Measurements from ENCODE around the gene MICAL3. TPM values are rescaled to one million over a fixed set of nuclear protein-coding genes. Genes with fewer than 3 reads are reported as not detected.

MICAL3 gene
- total RNA-seq, 4 donors from 2014 or later: 24.3 to 29.7 (median 28.2) TPM

DNA sequence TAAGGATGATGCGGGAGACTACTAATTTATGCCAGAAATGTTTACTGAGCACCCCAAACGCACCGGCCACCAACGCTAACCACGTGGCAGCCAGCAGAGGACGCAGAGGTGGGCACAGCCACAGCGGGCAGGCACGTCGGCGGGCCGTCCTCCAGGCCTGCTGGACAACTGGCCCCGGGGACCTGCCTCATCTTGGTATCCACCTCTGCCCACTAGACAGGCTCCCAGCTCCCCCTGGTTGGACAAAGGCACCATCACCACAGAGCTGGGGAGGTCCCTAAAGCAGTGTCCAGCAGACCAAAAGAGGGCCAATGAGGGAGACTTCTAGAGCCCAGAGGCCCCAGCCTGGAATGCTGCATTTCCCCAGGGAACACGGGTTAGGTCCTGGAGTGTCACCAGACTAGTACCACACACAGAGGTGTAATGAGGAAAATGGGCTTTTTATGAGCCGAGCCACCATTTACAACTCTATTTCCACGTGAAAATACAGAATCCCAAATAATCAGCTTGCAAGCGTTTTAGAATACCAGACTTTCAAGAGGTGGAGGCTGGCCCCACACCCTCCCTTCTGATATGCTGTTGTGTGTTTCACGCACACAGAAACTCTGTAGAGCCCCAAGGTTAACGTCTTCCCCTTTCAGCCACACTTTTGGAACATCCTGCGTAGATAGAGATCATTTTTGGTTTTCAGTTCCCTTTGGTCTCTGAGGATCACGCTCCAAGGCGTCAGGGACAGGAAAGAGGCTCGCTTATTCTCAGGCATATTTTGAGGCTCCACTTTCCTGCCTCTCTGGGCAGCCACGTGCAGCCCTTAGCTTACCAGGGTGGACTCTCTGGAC, 226.4 kb downstream of the MICAL3 start:
- no peak for TF ChIP-seq POLR2A (IDR thresholded peaks at IDR 0.05)
- TF ChIP-seq, protein P1, sequence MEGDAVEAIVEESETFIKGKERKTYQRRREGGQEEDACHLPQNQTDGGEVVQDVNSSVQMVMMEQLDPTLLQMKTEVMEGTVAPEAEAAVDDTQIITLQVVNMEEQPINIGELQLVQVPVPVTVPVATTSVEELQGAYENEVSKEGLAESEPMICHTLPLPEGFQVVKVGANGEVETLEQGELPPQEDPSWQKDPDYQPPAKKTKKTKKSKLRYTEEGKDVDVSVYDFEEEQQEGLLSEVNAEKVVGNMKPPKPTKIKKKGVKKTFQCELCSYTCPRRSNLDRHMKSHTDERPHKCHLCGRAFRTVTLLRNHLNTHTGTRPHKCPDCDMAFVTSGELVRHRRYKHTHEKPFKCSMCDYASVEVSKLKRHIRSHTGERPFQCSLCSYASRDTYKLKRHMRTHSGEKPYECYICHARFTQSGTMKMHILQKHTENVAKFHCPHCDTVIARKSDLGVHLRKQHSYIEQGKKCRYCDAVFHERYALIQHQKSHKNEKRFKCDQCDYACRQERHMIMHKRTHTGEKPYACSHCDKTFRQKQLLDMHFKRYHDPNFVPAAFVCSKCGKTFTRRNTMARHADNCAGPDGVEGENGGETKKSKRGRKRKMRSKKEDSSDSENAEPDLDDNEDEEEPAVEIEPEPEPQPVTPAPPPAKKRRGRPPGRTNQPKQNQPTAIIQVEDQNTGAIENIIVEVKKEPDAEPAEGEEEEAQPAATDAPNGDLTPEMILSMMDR (IDR thresholded peaks at IDR 0.05): no peak
- no peak for DNase-seq (ENCODE audit: low spot score in 2 of 2)
- intact Hi-C loops (cut with DNase I; ENCODE audit: low total_unique reads): no loop called here
- 85 to 87% methylated on average over 23 of the region's 23 CpGs for WGBS, 2 donors
- H3K4me3 ChIP-seq (ENCODE audit: low read depth, poor library complexity, severe bottlenecking): no peak overlapping the region

DNA sequence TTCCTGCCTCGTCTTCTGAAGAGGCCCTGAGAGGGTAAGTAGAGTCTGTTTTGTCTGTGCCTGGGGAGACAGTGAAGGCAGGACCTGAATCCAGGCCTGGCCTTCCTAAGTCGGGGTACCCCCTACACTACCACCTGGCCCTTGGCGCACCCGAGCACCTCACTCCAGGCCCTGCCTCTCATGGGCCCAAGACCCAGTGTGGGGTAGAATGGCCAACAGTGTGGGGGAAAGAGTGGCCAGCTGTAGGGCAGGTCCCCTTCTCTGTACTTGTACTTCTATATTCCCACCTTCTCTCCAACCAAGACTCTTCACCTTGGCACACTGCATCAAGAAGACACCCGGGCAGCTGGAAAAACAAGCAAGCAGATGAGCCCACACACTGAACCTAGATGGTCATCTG, 227.7 kb downstream of the MICAL3 start:
- 91 to 92% methylated on average over 5 of the region's 5 CpGs for WGBS, 2 donors
- intact Hi-C loops (cut with DNase I; ENCODE audit: low total_unique reads): no loop called here
- no peak for DNase-seq (ENCODE audit: low spot score in 2 of 2)
- TF ChIP-seq POLR2A (IDR thresholded peaks at IDR 0.05): no peak
- TF ChIP-seq, protein P1 (IDR thresholded peaks at IDR 0.05): no peak
- H3K4me3 ChIP-seq (ENCODE audit: low read depth, poor library complexity, severe bottlenecking): no peak overlapping the region

DNA sequence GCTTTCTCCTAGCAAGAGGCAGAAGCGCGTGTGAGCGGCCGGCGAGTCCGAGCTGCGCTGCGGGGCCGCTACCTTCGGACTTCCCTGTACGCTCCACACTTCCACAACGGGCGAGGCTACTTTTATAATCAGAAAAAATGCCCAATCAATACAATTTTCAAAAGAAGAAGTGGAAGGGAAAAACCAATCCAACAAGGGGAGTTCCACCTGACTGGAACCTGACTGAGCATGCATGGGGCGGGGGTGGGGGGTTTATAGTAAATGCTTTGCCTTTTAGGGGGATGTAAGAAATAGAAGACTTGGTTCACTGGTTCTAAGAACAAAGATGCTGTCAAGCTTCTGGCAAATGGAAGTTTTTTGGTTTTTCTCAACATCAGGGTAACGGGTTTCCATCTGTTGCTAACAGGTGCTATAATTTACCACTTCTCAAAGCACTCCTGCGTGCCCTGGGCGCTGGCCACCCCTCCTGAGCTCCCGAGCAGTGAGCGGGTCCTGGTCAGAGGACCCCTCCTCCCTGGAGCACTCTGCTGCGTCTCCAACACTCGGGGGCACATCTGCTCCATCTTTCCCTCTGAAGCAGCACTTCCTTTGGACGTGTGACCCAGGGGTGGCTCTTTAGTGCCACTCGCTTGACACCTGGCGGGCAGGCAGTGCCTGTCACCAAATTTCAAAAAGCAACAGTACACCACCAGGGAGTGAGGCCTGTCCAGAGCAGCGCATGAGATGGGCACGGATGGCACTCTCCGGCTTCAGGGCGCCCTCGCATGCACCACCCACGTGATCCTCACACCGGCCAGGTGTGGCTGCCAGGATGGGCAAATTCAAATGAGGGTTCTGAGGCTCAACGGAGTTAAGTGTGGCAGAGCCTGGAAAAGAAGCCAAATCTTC, 228.5 kb downstream of the MICAL3 start:
- no peak for DNase-seq (ENCODE audit: low spot score in 2 of 2)
- H3K4me3 ChIP-seq (ENCODE audit: low read depth, poor library complexity, severe bottlenecking): no peak overlapping the region
- WGBS, 2 donors: 89 to 90% methylated on average over 32 of the region's 32 CpGs
- intact Hi-C loops (cut with DNase I; ENCODE audit: low total_unique reads): no loop called here
- no peak for TF ChIP-seq POLR2A (IDR thresholded peaks at IDR 0.05)
- TF ChIP-seq, protein P1 (IDR thresholded peaks at IDR 0.05): no peak

DNA sequence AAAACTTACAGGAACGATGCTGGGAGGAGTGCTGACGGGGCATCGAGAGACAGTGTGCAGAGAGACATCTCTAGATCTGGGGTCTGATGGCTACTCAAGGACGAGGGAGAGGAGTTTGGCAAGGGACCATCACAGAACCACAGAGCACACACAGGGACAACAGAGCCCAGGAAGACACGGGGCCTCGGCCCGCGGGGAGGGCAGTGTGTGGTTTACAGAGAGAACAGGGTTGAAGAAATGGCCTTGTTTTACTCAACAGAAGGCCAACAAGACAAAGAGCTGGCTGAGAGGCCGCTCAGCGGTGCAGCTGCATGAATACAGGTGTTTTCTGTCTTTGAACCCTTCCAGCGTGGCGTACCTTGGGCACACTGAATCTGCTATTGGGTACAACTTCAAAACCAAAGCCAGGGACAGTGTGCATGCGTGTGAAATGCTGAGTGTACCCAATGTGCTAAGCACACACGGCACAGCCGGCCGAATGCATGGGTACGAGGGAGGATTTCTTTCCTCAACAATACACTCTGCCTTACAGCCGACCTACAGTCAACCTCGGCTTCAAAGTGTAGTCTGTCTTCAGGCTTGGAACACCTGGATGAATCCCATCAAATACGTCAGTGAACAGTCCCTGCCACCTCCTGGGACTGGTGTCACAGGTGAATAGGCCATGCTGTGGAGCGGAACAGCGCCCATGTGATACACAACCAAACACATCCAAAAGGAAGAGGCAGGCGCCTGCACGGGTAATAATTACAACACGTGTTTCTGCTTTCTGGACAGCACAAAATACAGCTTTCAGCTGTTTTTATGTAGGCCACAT, 229.4 kb downstream of the MICAL3 start:
- intact Hi-C loops (cut with DNase I; ENCODE audit: low total_unique reads): no loop called here
- no peak for DNase-seq (ENCODE audit: low spot score in 2 of 2)
- TF ChIP-seq POLR2A (IDR thresholded peaks at IDR 0.05): no peak
- TF ChIP-seq, protein P1 (IDR thresholded peaks at IDR 0.05): no peak
- no peak overlapping the region for H3K4me3 ChIP-seq (ENCODE audit: low read depth, poor library complexity, severe bottlenecking)
- 90 to 91% methylated on average over 25 of the region's 25 CpGs for WGBS, 2 donors

DNA sequence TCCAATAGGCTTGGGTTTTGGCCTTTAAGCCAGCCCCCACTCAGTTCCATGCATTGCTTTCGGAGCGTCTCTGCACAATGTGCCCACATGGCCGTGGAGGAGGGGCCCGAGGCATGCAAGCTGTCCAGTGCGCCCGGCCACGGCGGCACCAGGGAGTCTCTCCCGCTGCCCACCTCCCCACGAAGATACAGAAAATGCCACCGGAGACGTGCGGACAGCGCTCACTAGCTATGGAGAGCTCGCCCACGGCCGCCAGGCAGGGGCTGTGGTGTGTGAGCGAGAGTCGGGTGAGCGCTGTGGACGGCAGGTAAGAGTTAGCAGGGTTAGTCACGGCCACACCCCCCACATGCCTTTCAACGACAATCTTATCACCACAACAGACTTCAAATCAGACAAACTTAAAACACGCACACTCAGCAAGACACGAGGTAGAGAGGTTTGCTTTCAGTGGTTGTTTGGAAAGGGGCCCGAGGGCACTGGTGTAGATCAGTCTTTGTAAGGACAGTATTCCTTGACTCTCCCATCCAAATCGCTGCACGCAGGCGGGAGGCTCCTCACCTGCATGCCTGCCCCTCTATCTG, 231.4 kb downstream of the MICAL3 start:
- TF ChIP-seq, protein P1 (IDR thresholded peaks at IDR 0.05): no peak
- WGBS, 2 donors: 89 to 90% methylated on average over 29 of the region's 29 CpGs
- DNase-seq (ENCODE audit: low spot score in 2 of 2): no peak
- no peak overlapping the region for H3K4me3 ChIP-seq (ENCODE audit: low read depth, poor library complexity, severe bottlenecking)
- intact Hi-C loops (cut with DNase I; ENCODE audit: low total_unique reads): no loop called here
